HG03432 (cell line): ENCODE data around the gene GATA2.

ENCODE experiments used
- ATAC-seq: cut with Tn5 transposase; IDR thresholded peaks from one replicate; pipeline ENCODE4 v1.9.1; 2021; ENCODE audit warnings: mild to moderate bottlenecking, moderate library complexity; ENCODE audit not compliant: unreplicated experiment

The GATA2 gene

GRCh38 chr3:128476659-128477058, 16.3 kb downstream of the GATA2 start:
- ATAC-seq = no peak

- no peak for ATAC-seq
Observed at GRCh38 chr3:128475355-128475754, 17.6 kb downstream of the GATA2 start.

GRCh38 chr3:128473737-128474136, 19.3 kb downstream of the GATA2 start:
- ATAC-seq = no peak

- no peak for ATAC-seq
Observed at GRCh38 chr3:128473180-128473519, 19.9 kb downstream of the GATA2 start.

GRCh38 chr3:128472449-128473179, 20.4 kb downstream of the GATA2 start:
- ATAC-seq = no peak

- no peak for ATAC-seq
Observed at GRCh38 chr3:128471720-128472119, 21.3 kb downstream of the GATA2 start.

- ATAC-seq = no peak
Observed at GRCh38 chr3:128471110-128471509, 21.9 kb downstream of the GATA2 start.

- no peak for ATAC-seq
Observed at GRCh38 chr3:128470134-128470899, 22.7 kb downstream of the GATA2 start.

GRCh38 chr3:128469556-128469955, 23.4 kb downstream of the GATA2 start:
- no peak for ATAC-seq

GRCh38 chr3:128468791-128469527, 24.0 kb downstream of the GATA2 start:
- ATAC-seq = no peak

GRCh38 chr3:128468285-128468790, 24.7 kb downstream of the GATA2 start:
- ATAC-seq = no peak

- no peak for ATAC-seq
Observed at GRCh38 chr3:128466840-128467541, 26.0 kb downstream of the GATA2 start, which contains the start of gene DNAJB8. Gene DNAJB8, minus strand, starts transcription at chr3:128466890. Its CDS starts 3,645 bp downstream, at chr3:128463245.

- ATAC-seq = no peak
Observed at GRCh38 chr3:128464702-128465101, 28.3 kb downstream of the GATA2 start.

- ATAC-seq = no peak
Observed at GRCh38 chr3:128464188-128464587, 28.8 kb downstream of the GATA2 start.

GRCh38 chr3:128463771-128464170, 29.2 kb downstream of the GATA2 start:
- ATAC-seq = no peak

- no peak for ATAC-seq
Observed at GRCh38 chr3:128463354-128463753, 29.6 kb downstream of the GATA2 start.

- ATAC-seq = no peak
Observed at GRCh38 chr3:128462931-128463330, 30.1 kb downstream of the GATA2 start.

- no peak for ATAC-seq
Observed at GRCh38 chr3:128462341-128462910, 30.6 kb downstream of the GATA2 start.

GRCh38 chr3:128461731-128462130, 31.3 kb downstream of the GATA2 start:
- ATAC-seq = no peak

- no peak for ATAC-seq
Observed at GRCh38 chr3:128459461-128459820, 33.6 kb downstream of the GATA2 start.
